Esophagus squamous epithelium (tissue), 4 donors: ENCODE results near the gene SUPT7L.

Experiments used
- POLR2A ChIP-seq, 4 donors: fragments of 450-650 bp; IDR thresholded peaks; one replicate each; pipeline ENCODE4 v1.6.1; 2017; ENCODE audit warnings: antibody characterized with exemption in 4 of 4, mild to moderate bottlenecking in 4 of 4, moderate library complexity in 3 of 4
- TF ChIP-seq, protein P1 (sequence below), 6 experiments: fragments of 450-650 bp in 4 of 6; fragments of 200-600 bp in 2 of 6; sonication (generic) in 2 of 6; IDR thresholded peaks; one replicate each; pipeline ENCODE4 v1.5.1; 2016 to 2019; ENCODE audit warnings: antibody characterized with exemption in 6 of 6, mild to moderate bottlenecking in 4 of 6, moderate library complexity in 4 of 6

DNA sequence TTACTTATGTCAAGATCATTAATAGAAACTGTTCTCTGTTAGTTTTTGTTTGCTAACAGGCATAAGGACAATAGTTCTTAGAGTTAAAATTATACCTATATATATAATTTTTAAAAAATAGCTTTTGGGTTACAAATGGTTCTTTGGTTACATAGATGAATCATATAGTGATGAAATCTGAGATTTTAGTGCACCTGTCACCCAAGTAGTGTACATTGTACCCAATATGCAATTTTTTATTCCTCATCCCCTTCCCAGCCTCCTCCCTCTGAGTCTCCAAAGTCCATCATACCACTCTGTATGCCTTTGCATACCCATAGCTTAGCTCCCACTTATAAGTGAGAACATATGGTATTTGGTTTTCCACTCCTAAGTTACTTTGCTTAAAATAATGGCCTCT lies 26.6 kb upstream of the SUPT7L start:
- TF ChIP-seq, protein P1, sequence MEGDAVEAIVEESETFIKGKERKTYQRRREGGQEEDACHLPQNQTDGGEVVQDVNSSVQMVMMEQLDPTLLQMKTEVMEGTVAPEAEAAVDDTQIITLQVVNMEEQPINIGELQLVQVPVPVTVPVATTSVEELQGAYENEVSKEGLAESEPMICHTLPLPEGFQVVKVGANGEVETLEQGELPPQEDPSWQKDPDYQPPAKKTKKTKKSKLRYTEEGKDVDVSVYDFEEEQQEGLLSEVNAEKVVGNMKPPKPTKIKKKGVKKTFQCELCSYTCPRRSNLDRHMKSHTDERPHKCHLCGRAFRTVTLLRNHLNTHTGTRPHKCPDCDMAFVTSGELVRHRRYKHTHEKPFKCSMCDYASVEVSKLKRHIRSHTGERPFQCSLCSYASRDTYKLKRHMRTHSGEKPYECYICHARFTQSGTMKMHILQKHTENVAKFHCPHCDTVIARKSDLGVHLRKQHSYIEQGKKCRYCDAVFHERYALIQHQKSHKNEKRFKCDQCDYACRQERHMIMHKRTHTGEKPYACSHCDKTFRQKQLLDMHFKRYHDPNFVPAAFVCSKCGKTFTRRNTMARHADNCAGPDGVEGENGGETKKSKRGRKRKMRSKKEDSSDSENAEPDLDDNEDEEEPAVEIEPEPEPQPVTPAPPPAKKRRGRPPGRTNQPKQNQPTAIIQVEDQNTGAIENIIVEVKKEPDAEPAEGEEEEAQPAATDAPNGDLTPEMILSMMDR (IDR thresholded peaks at IDR 0.05): no peak
- TF ChIP-seq POLR2A (IDR thresholded peaks at IDR 0.05): no peak
